IMR-90 (cell line): ENCODE measurements around the gene LTB4R. TPM values are rescaled to one million over a fixed set of nuclear protein-coding genes. Genes with fewer than 3 reads are reported as not detected.

Experiments
- ATAC-seq: fragments of 200-7000 bp; cut with Tn5 transposase; 2 replicates; pipeline ENCODE4 v1.9.1; 2020; ENCODE audit warnings: low read depth, mild to moderate bottlenecking, moderate library complexity
- BruUV-seq: library from RNA; stranded (reverse); fragments of 400-500 nt; replicated peaks from 2 replicates; lab custom pipeline; 2021; lab: Mats Ljungman, UMichigan
- CTCF ChIA-PET: fragments of 300-600 bp; formaldehyde crosslinking; extraction: SDS; loops from one replicate; lab custom pipeline; 2021; ENCODE audit warnings: antibody characterized with exemption; lab: Yijun Ruan, JAX
- POLR2A ChIA-PET: fragments of 300-600 bp; sonication (Branson Sonifier 250); formaldehyde crosslinking; loops from one replicate; lab custom pipeline; 2022; ENCODE audit warnings: antibody characterized with exemption; ENCODE audit not compliant: unreplicated experiment; lab: Charles Lee
- DNase-seq: peaks from one replicate; pipeline ENCODE4 v3.0.0; 2013
- H2AFZ ChIP-seq: replicated peaks from 2 replicates; pipeline ENCODE3; 2013; ENCODE audit warnings: low read length, mild to moderate bottlenecking; ENCODE audit not compliant: poor library complexity
- H2AK5ac ChIP-seq: 2 replicates; pipeline ENCODE4 v1.6.1; 2013; ENCODE audit warnings: low read depth, low read length, inconsistent platforms
- H2AK9ac ChIP-seq: replicated peaks from 2 replicates; pipeline ENCODE3; 2013; ENCODE audit warnings: mild to moderate bottlenecking, low read depth, low read length, moderate library complexity; ENCODE audit not compliant: poor library complexity
- H2BK120ac ChIP-seq: 2 replicates; pipeline ENCODE4 v1.6.1; 2013; ENCODE audit warnings: low read depth, low read length, inconsistent platforms
- H2BK15ac ChIP-seq: 3 replicates; pipeline ENCODE4 v1.6.1; 2013; ENCODE audit warnings: low read depth, low read length, inconsistent platforms
- H2BK20ac ChIP-seq: 2 replicates; pipeline ENCODE4 v1.6.1; 2013; ENCODE audit warnings: low read depth, mild to moderate bottlenecking, inconsistent platforms, low read length, moderate library complexity
- H2BK5ac ChIP-seq: 2 replicates; pipeline ENCODE4 v1.6.1; 2013; ENCODE audit warnings: mild to moderate bottlenecking, low read depth, low read length, inconsistent platforms; ENCODE audit not compliant: poor library complexity, severe bottlenecking
- H3K14ac ChIP-seq: replicated peaks from 2 replicates; pipeline ENCODE4 v1.6.1; 2013; ENCODE audit warnings: low read depth, low read length, inconsistent platforms
- H3K18ac ChIP-seq: 2 replicates; pipeline ENCODE4 v1.6.1; 2013; ENCODE audit warnings: low read depth, low read length, control low read depth
- H3K23ac ChIP-seq: 2 replicates; pipeline ENCODE4 v1.6.1; 2013; ENCODE audit warnings: low read depth, low read length, inconsistent platforms
- H3K27ac ChIP-seq: 2 replicates; pipeline ENCODE4 v1.5.1; 2013; ENCODE audit warnings: mild to moderate bottlenecking, control low read depth, low read length; ENCODE audit not compliant: insufficient read depth
- H3K27me3 ChIP-seq: 2 replicates; pipeline ENCODE4 v1.6.1; 2013; ENCODE audit warnings: low read length; ENCODE audit not compliant: control insufficient read depth, insufficient read depth
- H3K36me3 ChIP-seq: 2 replicates; pipeline ENCODE4 v1.6.1; 2013; ENCODE audit warnings: low read length, mixed read lengths; ENCODE audit not compliant: control insufficient read depth, insufficient read depth
- H3K4ac ChIP-seq: 2 replicates; pipeline ENCODE4 v1.6.1; 2013; ENCODE audit warnings: low read depth, low read length, inconsistent platforms
- H3K4me1 ChIP-seq: 2 replicates; pipeline ENCODE4 v1.6.1; 2013; ENCODE audit warnings: low read length, mixed read lengths; ENCODE audit not compliant: control insufficient read depth, insufficient read depth
- H3K4me2 ChIP-seq: 2 replicates; pipeline ENCODE4 v1.6.1; 2013; ENCODE audit warnings: low read depth, mild to moderate bottlenecking, control low read depth, low read length, moderate library complexity
- H3K4me3 ChIP-seq: 2 replicates; pipeline ENCODE4 v1.5.1; 2013; ENCODE audit warnings: low read depth, mild to moderate bottlenecking, control low read depth, low read length, moderate library complexity; ENCODE audit not compliant: insufficient read depth
- H3K56ac ChIP-seq: 2 replicates; pipeline ENCODE4 v1.6.1; 2013; ENCODE audit warnings: low read length, inconsistent platforms; ENCODE audit not compliant: insufficient read depth; ENCODE audit errors: extremely low read depth
- H3K79me1 ChIP-seq, 2 experiments: 2 replicates each; pipeline ENCODE4 v1.6.1; 2013; ENCODE audit warnings: low read length in 2 of 2, inconsistent platforms in 1 of 2, low read depth in 1 of 2
- H3K9ac ChIP-seq: 2 replicates; pipeline ENCODE4 v1.6.1; 2013; ENCODE audit warnings: low read depth, low read length, control low read depth
- H3K9me1 ChIP-seq: 2 replicates; pipeline ENCODE4 v1.6.1; 2013; ENCODE audit warnings: low read length, inconsistent platforms; ENCODE audit not compliant: insufficient read depth
- H3K9me3 ChIP-seq: 2 replicates; pipeline ENCODE4 v1.6.1; 2013; ENCODE audit warnings: low read length; ENCODE audit not compliant: control insufficient read depth, insufficient read depth
- H4K20me1 ChIP-seq: 2 replicates; pipeline ENCODE4 v1.6.1; 2013; ENCODE audit warnings: low read length, inconsistent platforms; ENCODE audit not compliant: insufficient read depth
- H4K5ac ChIP-seq: 2 replicates; pipeline ENCODE4 v1.6.1; 2013; ENCODE audit warnings: mild to moderate bottlenecking, low read depth, low read length, control low read depth
- H4K8ac ChIP-seq, 2 experiments: 2 replicates each; pipeline ENCODE4 v1.6.1; 2013; ENCODE audit warnings: low read depth in 2 of 2, low read length in 2 of 2, control low read depth in 1 of 2, inconsistent platforms in 1 of 2
- H4K91ac ChIP-seq: 2 replicates; pipeline ENCODE4 v1.6.1; 2013; ENCODE audit warnings: low read depth, low read length, inconsistent platforms; ENCODE audit not compliant: insufficient read depth
- CEBPB ChIP-seq: IDR thresholded peaks from 2 replicates; pipeline ENCODE4 v1.6.1; 2012; ENCODE audit warnings: low read depth, low read length, improper control_type of control experiment
- ELK1 ChIP-seq: fragments of 150-350 bp; IDR thresholded peaks from 2 replicates; pipeline ENCODE4 v1.6.1; 2016; ENCODE audit warnings: low read depth, mild to moderate bottlenecking, low read length, moderate library complexity, borderline replicate concordance
- FOS ChIP-seq: fragments of 150-350 bp; IDR thresholded peaks from 2 replicates; pipeline ENCODE4 v1.6.1; 2016; ENCODE audit warnings: low read depth, low read length
- MAFK ChIP-seq: IDR thresholded peaks from 2 replicates; pipeline ENCODE4 v1.6.1; 2012; ENCODE audit warnings: low read depth, low read length, improper control_type of control experiment
- RCOR1 ChIP-seq: IDR thresholded peaks from 2 replicates; pipeline ENCODE4 v1.6.1; 2012; ENCODE audit warnings: mild to moderate bottlenecking, low read length, improper control_type of control experiment; ENCODE audit not compliant: insufficient replicate concordance
- SMC3 ChIP-seq: fragments of 150-350 bp; IDR thresholded peaks from 2 replicates; pipeline ENCODE4 v1.6.1; 2016; ENCODE audit warnings: low read depth, mild to moderate bottlenecking, antibody characterized with exemption, low read length, moderate library complexity
- USF2 ChIP-seq: fragments of 150-350 bp; IDR thresholded peaks from 2 replicates; pipeline ENCODE4 v1.6.1; 2017; ENCODE audit warnings: mild to moderate bottlenecking, antibody characterized with exemption, low read length, low read depth
- WGBS, 2 experiments: methylation state at CpG; one replicate each; pipeline versions ENCODE4 v1.1.5 to v1.1.7; 2013; ENCODE audit warnings: missing lambda C conversion rate in 2 of 2; ENCODE audit not compliant: insufficient read length in 1 of 2; ENCODE audit errors: extremely low coverage in 2 of 2; 5-methylcytosine and 5-hydroxymethylcytosine counted together
- dilution Hi-C: fragments of 300-500 bp; cut with HindIII; formaldehyde crosslinking; loops from one replicate; pipeline ENCODE4 v1.14.3; 2018; ENCODE audit warnings: low sequenced_read_pairs; ENCODE audit not compliant: unreplicated experiment
- in situ Hi-C: fragments of 300-500 bp; cut with MboI; formaldehyde crosslinking; loops from 3 replicates; pipeline ENCODE4 v1.14.3; 2019; ENCODE audit warnings: low sequenced_read_pairs, inconsistent platforms, mixed read lengths
- intact Hi-C: fragments of 100-400 bp; cut with micrococcal nuclease; formaldehyde crosslinking; loops from 2 replicates; pipeline ENCODE4 v1.10.0; 2022
- polyA plus RNA-seq, 3 experiments: library from polyadenylated mRNA; depleted of rRNA; stranded (reverse); fragments of >200 nt; gene quantifications; 2 replicates each; pipeline ENCODE4 v1.2.3, GENCODE V29; 2012; ENCODE audit warnings: low replicate concordance in 1 of 3
- total RNA-seq: library from RNA; depleted of rRNA; stranded (reverse); fragments of >200 nt; gene quantifications from 2 replicates; pipeline ENCODE4 v1.2.3, GENCODE V29; 2012

The LTB4R gene
- total and polyA plus RNA-seq, 2 of the 4 experiments (the other 2 are of a cell fraction): 0.18 to 2.3 TPM

DNA sequence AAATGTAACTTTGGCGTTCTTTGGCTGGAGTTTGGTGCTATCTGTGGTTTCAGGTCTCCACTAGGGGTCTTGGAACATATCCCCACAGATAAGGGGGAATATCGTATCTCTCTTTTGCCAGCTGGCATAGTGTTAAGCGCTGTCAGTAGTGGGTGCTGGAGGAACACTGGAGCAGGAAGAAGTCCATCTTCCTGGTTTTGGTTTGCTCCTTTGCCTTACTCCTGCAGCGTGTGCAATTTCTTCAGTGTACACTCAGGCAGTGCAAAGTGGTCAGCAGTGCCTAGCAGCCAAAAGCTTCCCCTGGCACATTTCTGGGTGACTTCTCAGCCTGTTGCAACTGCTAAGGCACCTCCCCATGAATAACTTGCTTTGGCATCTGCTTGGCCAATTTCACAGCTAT lies 40.2 kb downstream of the LTB4R start:
- no peak overlapping the region for H3K9ac ChIP-seq
- H2AK5ac ChIP-seq: no peak overlapping the region
- WGBS, 2 experiments: 0% methylated on average over 1 of the region's 4 CpGs; no CpG with 5 or more reads in 1 of the 2 experiments
- no peak overlapping the region for H2BK15ac ChIP-seq
- ChIA-PET POLR2A (no interaction called here), CTCF (interaction anchor here (2.1 to 2.4 kb wide), 2 partner anchors 19 to 80 kb away, joined by 9 to 11 read pairs; no protein-coding TSS in a partner anchor)
- H2BK120ac ChIP-seq: no peak overlapping the region
- H2AK9ac ChIP-seq: no peak overlapping the region
- no peaks in the 10 kb centered on the region for H4K20me1 ChIP-seq
- H3K9me1 ChIP-seq: peaks cover 3% of the 10 kb centered on the region; the same call in 1 of the 2 replicates
- H3K18ac ChIP-seq: no peak overlapping the region
- no peaks in the 10 kb centered on the region for H3K9me3 ChIP-seq
- H3K56ac ChIP-seq: no peak overlapping the region
- peaks cover 9% of the 10 kb centered on the region for H3K4me1 ChIP-seq
- peak overlapping the region; percentile 19; the same call in 1 of the 2 replicates for H3K4me2 ChIP-seq
- H2BK5ac ChIP-seq: no peak overlapping the region
- DNase-seq: peak; percentile 43
- H3K36me3 ChIP-seq: no peaks in the 10 kb centered on the region
- peaks cover 24% of the 10 kb centered on the region for H3K27me3 ChIP-seq
- H3K4me3 ChIP-seq: no peak overlapping the region
- H4K8ac ChIP-seq: no peak overlapping the region
- dilution Hi-C loops: no loop called here
- no peak for TF ChIP-seq ELK1
- no peak for TF ChIP-seq FOS
- no peak for TF ChIP-seq SMC3
- no peak for TF ChIP-seq RCOR1
- TF ChIP-seq MAFK: peak; percentile 33; the same call in 1 of the 2 replicates
- TF ChIP-seq USF2: no peak
- TF ChIP-seq CEBPB: no peak
- H3K79me1 ChIP-seq: no peaks in the 10 kb centered on the region
- no TSS peak for BruUV-seq
- no peak overlapping the region for H3K4ac ChIP-seq
- peak overlapping the region; percentile 59 for H2AFZ ChIP-seq
- no peak overlapping the region; the same call in 1 of the 2 replicates for H4K91ac ChIP-seq
- peak; percentile 83 for ATAC-seq
- 0 out of 2 replicates have a peak overlapping the region, but pooled peaks have one; percentile 47 for H3K23ac ChIP-seq
- in situ Hi-C loops: no loop called here
- intact Hi-C loops: no loop called here
- H2BK20ac ChIP-seq: no peak overlapping the region
- H4K5ac ChIP-seq: no peak overlapping the region
- H3K14ac ChIP-seq: no peak overlapping the region
- H3K27ac ChIP-seq: no peak overlapping the region
